HUES48 (cell line): ENCODE results near the gene FRYL.

ENCODE experiments used
- H3K27ac ChIP-seq: one replicate; pipeline ENCODE4 v1.7.0; 2013; ENCODE audit warnings: low read depth, low read length, inconsistent platforms
- H3K27me3 ChIP-seq: 2 replicates; pipeline ENCODE4 v1.6.1; 2013; ENCODE audit warnings: mild to moderate bottlenecking, low read length; ENCODE audit not compliant: control insufficient read depth, insufficient read depth
- H3K36me3 ChIP-seq: 2 replicates; pipeline ENCODE4 v1.6.1; 2013; ENCODE audit warnings: low read length; ENCODE audit not compliant: control insufficient read depth, insufficient read depth
- H3K4me1 ChIP-seq: 2 replicates; pipeline ENCODE4 v1.6.1; 2013; ENCODE audit warnings: mild to moderate bottlenecking, low read length; ENCODE audit not compliant: control insufficient read depth, insufficient read depth
- H3K4me3 ChIP-seq: 2 replicates; pipeline ENCODE4 v1.5.1; 2013; ENCODE audit warnings: mild to moderate bottlenecking, low read depth, low read length
- H3K9ac ChIP-seq: 2 replicates; pipeline ENCODE4 v1.6.1; 2013; ENCODE audit warnings: mild to moderate bottlenecking, low read depth, low read length, moderate library complexity
- H3K9me3 ChIP-seq: 2 replicates; pipeline ENCODE4 v1.6.1; 2013; ENCODE audit warnings: low read length; ENCODE audit not compliant: control insufficient read depth, insufficient read depth

The FRYL gene

GRCh38 chr4:48578132-48578968, 201.7 kb downstream of the FRYL start:
- Histone ChIP-seq H3K9ac (no peak overlapping the region), H3K36me3 (peaks cover 68% of the 10 kb centered on the region), H3K9me3 (no peaks in the 10 kb centered on the region), H3K4me3 (no peak overlapping the region), H3K4me1 (no peaks in the 10 kb centered on the region), H3K27me3 (no peaks in the 10 kb centered on the region), H3K27ac (peak overlapping the region; percentile 17)

DNA sequence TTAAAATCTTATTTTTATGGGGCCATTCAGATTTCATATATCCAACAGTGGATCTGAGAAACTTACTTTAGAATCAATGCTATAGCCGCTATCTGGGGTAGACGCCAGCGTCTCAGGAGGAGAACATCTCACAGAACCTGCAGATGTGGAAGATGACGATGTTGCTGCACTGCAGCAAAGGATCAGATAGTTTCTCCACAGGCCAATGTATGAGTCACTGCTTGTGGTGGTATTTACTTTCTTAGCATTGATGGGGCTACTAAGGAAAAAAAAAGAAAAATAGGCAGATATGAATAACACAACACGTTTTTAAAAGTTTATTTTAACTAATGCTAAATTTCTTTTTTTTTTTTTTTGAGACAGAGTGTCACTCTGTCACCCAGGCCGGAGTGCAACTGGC, 204.1 kb downstream of the FRYL start:
- Histone ChIP-seq H3K27me3 (no peaks in the 10 kb centered on the region), H3K4me3 (no peak overlapping the region), H3K27ac (no peak overlapping the region), H3K4me1 (no peaks in the 10 kb centered on the region), H3K36me3 (peaks cover 72% of the 10 kb centered on the region), H3K9me3 (no peaks in the 10 kb centered on the region), H3K9ac (no peak overlapping the region)

- Histone ChIP-seq H3K36me3 (peaks cover 77% of the 10 kb centered on the region), H3K4me3 (no peak overlapping the region), H3K4me1 (no peaks in the 10 kb centered on the region), H3K27ac (no peak overlapping the region), H3K9ac (no peak overlapping the region), H3K9me3 (no peaks in the 10 kb centered on the region), H3K27me3 (no peaks in the 10 kb centered on the region)
Observed at GRCh38 chr4:48571471-48571870, 208.6 kb downstream of the FRYL start.

DNA sequence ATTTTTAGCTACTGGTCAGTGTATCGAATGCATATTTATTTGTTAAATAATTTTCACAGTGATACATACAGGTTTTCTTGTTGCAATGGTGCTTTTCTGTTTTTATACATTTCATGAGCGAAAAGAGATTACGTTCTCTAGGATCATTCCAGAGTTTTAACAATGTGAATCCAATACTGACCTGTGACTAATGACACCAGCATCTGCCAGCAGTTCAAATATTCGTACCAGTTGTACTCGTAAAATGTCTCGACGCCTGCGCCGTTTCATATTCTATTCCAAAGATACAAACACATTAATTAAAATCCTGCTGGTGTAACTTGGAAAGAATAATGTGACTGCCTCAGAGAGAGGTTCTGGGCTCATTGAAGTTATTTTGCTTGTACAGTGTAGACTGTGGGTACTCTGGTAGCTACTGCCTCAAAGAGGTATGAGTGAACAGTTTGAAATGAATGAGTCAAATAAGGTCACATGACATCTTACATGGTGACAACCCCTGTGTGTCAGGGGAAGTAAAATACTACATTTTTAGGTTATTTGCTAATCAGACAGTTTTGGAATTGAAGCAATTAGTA, 209.3 kb downstream of the FRYL start:
- Histone ChIP-seq H3K4me3 (no peak overlapping the region), H3K36me3 (peaks cover 71% of the 10 kb centered on the region), H3K9ac (no peak overlapping the region), H3K4me1 (no peaks in the 10 kb centered on the region), H3K27ac (no peak overlapping the region), H3K9me3 (no peaks in the 10 kb centered on the region), H3K27me3 (no peaks in the 10 kb centered on the region)

DNA sequence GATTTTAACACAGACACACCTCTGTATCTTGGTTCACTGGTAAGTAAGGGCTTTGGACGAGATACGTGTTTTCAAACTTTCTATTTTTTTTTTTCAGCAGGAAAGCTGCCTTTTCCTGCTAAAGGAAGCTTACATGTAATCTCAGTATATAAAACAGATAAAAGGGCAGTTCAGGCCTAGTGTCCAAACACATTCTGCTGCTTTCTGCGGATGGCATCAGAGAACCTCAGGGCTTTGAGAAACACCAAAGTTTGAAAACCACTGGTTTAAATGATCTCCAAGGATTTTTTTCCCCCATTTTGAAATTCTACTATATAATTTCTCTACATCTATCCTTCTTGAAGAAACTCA, 214.1 kb downstream of the FRYL start:
- no peaks in the 10 kb centered on the region for H3K9me3 ChIP-seq
- no peaks in the 10 kb centered on the region for H3K27me3 ChIP-seq
- no peak overlapping the region for H3K27ac ChIP-seq
- H3K9ac ChIP-seq = no peak overlapping the region
- H3K4me1 ChIP-seq = no peaks in the 10 kb centered on the region
- no peak overlapping the region for H3K4me3 ChIP-seq
- peaks cover 71% of the 10 kb centered on the region for H3K36me3 ChIP-seq

DNA sequence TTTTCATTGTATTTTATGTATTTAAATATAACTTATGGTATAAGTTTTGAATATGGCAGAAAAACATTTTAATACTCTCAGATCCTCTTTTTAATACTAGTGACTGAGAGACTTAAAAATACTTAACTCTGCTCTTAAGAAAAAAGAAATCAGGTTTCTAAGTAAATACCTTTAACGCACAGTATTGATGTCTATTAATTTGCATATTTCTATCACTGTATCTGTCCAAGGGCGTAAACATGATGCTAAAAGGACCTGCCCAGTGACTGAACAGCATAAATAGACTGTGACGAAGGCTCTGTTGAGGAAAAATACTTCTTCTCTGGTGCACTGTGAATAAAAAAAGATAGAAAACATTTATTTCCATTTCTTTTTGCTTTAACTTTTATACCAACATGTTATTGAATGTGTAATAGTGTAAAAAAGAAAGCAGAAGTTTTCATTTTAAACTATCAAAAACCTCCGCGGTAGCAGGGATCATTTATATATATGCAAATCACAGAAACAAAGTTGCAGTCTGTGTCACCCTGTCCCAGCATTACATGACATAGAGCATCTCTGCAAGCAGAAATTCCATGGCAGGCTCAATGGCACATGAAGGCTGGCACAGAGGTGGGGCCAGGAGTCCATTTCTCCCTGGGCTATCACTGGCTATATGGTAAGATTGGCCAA, 214.6 kb downstream of the FRYL start:
- Histone ChIP-seq H3K9ac (no peak overlapping the region), H3K36me3 (peaks cover 72% of the 10 kb centered on the region), H3K4me3 (no peak overlapping the region), H3K9me3 (no peaks in the 10 kb centered on the region), H3K4me1 (no peaks in the 10 kb centered on the region), H3K27ac (no peak overlapping the region), H3K27me3 (no peaks in the 10 kb centered on the region)

DNA sequence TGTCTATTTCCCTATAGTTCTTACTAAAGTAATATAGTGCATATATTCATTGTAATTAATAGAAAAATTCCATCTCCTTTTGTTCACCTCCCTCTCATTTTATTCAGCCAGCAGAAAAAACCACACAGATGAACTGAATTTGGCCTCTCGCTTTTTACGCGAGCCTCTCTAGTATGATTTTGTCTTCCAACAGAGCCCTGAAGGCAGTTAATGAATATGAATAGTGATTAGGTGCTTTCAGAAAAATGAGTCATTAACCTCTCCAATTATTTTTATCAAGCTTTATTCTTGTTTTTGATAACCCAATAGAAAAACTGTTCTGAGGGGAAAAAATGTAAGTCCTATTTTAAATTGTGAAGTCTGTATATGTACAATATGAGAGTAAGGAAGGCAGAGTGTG, 215.9 kb downstream of the FRYL start:
- H3K9ac ChIP-seq = no peak overlapping the region
- H3K27me3 ChIP-seq = no peaks in the 10 kb centered on the region
- H3K4me3 ChIP-seq = no peak overlapping the region
- peaks cover 71% of the 10 kb centered on the region for H3K36me3 ChIP-seq
- no peak overlapping the region for H3K27ac ChIP-seq
- no peaks in the 10 kb centered on the region for H3K9me3 ChIP-seq
- no peaks in the 10 kb centered on the region for H3K4me1 ChIP-seq

GRCh38 chr4:48558819-48559218, 221.3 kb downstream of the FRYL start:
- no peak overlapping the region for H3K9ac ChIP-seq
- H3K9me3 ChIP-seq = no peaks in the 10 kb centered on the region
- H3K36me3 ChIP-seq = peaks cover 63% of the 10 kb centered on the region
- no peak overlapping the region for H3K4me3 ChIP-seq
- no peaks in the 10 kb centered on the region for H3K4me1 ChIP-seq
- H3K27me3 ChIP-seq = no peaks in the 10 kb centered on the region
- H3K27ac ChIP-seq = no peak overlapping the region

- Histone ChIP-seq H3K27ac (no peak overlapping the region), H3K9ac (no peak overlapping the region), H3K36me3 (peaks cover 63% of the 10 kb centered on the region), H3K9me3 (no peaks in the 10 kb centered on the region), H3K4me1 (no peaks in the 10 kb centered on the region), H3K4me3 (no peak overlapping the region), H3K27me3 (no peaks in the 10 kb centered on the region)
Observed at GRCh38 chr4:48558026-48558425, 222.1 kb downstream of the FRYL start.

DNA sequence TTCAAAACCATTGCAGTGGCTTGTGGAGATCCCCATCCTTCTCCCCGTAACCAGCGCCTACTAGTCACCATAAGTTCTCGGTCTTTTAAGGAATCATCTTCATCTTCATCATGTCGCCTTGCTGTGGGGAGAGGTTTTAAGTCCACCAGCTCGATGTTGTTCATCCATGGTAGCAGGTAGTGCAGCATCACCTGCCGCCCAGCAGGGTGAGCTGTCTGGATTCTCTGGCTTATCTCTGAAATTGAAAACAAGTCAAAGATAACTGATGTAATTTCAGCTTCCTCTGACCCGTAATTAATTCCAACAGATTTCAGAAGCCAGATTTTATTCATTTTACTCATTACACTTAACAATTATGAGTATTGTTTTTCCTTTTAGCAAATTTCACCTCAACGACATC, 222.6 kb downstream of the FRYL start:
- Histone ChIP-seq H3K9me3 (no peaks in the 10 kb centered on the region), H3K9ac (no peak overlapping the region), H3K27me3 (no peaks in the 10 kb centered on the region), H3K36me3 (peaks cover 63% of the 10 kb centered on the region), H3K4me3 (no peak overlapping the region), H3K4me1 (no peaks in the 10 kb centered on the region), H3K27ac (no peak overlapping the region)

GRCh38 chr4:48556268-48556667, 223.8 kb downstream of the FRYL start:
- no peaks in the 10 kb centered on the region for H3K4me1 ChIP-seq
- peaks cover 56% of the 10 kb centered on the region for H3K36me3 ChIP-seq
- no peak overlapping the region for H3K27ac ChIP-seq
- no peak overlapping the region for H3K4me3 ChIP-seq
- no peak overlapping the region for H3K9ac ChIP-seq
- H3K27me3 ChIP-seq = no peaks in the 10 kb centered on the region
- H3K9me3 ChIP-seq = no peaks in the 10 kb centered on the region
